Superior temporal gyrus (tissue), 1 donor: ENCODE results near the gene SCAMP2.
"Not testable (repeated sequence)": the region's sequence is repeated elsewhere in the genome, so short reads cannot be mapped to it uniquely, and the experiment has no call there.

Experiments
- DNase-seq: peaks from one replicate; pipeline ENCODE4 v3.0.0-alpha.2; 2016; ENCODE audit errors: extremely low spot score

The SCAMP2 gene, protein sequence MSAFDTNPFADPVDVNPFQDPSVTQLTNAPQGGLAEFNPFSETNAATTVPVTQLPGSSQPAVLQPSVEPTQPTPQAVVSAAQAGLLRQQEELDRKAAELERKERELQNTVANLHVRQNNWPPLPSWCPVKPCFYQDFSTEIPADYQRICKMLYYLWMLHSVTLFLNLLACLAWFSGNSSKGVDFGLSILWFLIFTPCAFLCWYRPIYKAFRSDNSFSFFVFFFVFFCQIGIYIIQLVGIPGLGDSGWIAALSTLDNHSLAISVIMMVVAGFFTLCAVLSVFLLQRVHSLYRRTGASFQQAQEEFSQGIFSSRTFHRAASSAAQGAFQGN

DNA sequence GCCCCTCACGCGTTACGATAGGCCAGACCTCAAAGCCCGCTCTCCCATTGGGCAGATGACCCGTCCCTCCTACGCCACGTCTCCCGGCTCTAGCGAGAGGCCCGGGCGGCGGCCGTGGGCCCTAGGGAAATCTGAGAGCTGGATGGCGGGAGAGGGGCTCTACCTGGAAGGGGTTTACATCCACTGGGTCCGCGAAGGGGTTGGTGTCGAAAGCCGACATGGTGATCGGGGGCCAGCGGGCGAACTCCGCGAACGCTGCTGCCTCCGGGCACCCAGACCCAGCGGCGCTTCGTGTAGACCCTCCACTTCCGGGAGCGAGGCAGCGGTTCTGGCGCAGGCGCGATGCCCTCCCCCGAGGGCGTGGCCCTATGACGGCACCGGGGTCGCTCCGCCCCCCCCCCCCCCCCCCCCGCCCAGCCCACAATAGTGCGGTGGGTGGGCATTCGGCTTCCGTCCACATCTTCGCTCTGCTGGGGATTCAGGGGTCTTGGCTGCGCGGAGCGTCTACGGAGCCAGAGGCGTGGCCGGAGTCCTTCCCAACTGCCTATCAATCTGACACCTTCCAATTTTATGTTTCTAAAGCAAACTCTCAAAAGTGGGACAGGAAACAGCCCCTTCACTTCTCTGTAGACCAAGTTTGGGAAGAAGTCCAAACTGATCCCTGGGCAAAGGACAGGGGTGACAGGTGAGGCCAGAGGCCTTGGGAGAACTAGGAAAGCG, at the start of gene SCAMP2:
TSS of gene SCAMP2 (minus strand) at position 330 of the 720 bp plus-strand sequence. CDS start at position 220, 110 bp downstream.
- peak; percentile 96 for DNase-seq

GRCh38 chr15:74920456-74920855, 47.3 kb upstream of the SCAMP2 start:
- no peak for DNase-seq

GRCh38 chr15:74917676-74918075, 44.5 kb upstream of the SCAMP2 start:
- DNase-seq, result no peak

- not testable (repeated sequence) for DNase-seq
Observed at GRCh38 chr15:74913799-74914198, 40.6 kb upstream of the SCAMP2 start.

GRCh38 chr15:74913041-74913440, 39.9 kb upstream of the SCAMP2 start:
- DNase-seq, result no peak

- DNase-seq, result no peak
Observed at GRCh38 chr15:74908635-74909034, 35.5 kb upstream of the SCAMP2 start.

- DNase-seq, result no peak
Observed at GRCh38 chr15:74907163-74907870, 34.2 kb upstream of the SCAMP2 start.

DNA sequence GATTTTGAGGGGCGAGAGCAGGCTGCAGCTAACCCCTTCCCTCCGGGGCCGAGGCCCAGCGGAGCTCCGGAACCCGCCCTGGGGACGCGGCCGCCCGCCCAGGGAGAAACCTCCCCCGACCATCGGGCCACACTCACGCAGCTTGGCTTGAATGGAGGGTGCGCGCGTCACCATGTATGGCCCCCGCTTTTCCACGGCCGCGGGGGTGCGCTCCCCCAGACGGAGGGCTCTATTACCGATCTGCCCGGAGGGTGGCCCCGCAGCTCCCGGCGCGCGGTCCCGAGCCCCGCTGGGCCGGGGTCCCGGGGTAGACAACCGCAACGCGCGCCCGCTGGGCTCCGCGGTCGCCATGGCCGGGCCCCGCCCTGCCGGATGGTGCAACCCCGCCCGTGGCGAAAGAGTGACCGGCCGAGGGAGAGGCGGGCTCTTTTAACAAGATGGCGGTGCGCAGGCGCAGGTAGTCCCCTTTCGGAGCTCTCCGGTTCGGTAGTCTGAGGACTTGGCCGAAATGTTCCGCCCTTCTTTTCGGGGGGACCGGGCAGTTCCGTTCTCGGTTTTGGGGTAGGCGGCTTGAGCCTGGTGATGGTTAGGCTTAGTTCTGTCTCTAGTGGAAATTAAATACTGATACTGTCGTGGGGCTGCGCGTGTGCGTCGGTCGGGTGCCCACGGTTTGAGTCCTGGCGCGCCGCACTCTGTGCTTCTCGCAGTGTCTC, 33.4 kb upstream of the SCAMP2 start, which contains the start of gene FAM219B:
TSS of gene FAM219B (minus strand) at position 402 of the 713 bp plus-strand sequence. CDS start at position 351, 51 bp downstream.
- peak; percentile 96 for DNase-seq

GRCh38 chr15:74906067-74906449, 32.9 kb upstream of the SCAMP2 start:
- DNase-seq, result peak; percentile 60

DNA sequence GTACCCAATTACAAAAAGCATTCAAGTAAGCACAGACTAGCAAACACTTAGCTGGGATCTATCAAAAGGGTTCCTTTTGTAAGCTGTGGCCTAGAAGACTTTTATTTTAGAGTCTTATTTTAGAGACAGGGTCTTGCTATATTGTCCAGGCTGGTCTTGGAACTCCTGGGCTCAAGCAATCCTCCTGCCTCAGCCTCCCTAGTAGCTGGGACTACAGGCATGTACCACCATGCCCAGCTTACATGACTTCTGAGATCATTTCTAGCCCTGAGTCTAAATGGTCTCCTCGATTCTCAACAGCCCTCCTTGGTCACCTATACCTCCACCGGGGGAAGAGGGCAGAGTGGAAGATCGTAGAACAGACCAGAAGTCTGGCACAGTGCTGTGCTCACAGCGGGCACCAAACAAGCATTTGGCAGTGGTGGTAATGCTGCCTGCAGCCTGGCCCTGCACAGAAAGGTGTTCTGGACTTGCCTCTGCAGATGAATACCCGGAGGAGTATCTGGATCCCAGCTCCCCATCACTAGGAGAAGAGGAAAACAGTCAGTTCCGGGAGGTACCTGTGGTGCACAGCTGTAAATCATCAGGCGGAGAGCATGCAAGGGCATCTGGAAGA, 31.1 kb upstream of the SCAMP2 start:
- no peak for DNase-seq

- DNase-seq, result no peak
Observed at GRCh38 chr15:74903676-74904075, 30.5 kb upstream of the SCAMP2 start.

DNA sequence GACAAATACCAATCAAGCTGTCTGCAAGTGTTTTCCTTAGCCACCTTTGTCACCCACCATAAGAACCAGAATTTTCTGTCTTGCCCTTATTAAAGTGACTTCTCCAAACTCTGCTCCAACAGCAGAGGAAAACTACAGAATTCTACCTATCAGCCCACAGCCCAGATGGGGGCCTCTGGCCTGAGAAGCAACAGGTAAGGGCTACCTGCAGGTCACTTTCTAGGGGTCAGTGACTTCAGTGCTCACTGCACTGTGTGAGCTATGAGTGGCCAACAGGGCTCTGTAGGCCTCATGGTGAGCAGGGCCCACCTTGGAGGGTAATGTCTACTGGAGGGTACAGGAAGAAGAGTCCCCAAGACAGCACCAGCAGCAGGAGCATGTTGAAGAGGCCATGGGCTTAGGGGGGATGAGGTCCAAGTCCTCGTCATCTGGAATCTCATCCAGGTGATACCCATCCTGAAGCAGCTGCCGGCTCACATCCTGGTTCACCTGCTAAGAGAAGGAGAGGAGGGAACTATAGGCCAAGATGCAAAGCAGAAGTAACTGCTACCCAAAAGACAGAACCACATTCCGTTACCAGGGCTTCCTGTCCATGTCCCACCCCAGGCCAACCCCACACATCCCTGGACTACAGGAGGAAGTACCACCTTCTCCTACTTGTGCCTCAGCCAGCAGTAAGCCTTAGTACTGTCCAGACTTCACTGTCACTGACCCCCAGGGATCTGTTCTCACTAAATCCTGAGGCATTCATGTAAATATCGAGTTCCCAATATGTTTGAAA, 29.3 kb upstream of the SCAMP2 start:
- no peak for DNase-seq

DNA sequence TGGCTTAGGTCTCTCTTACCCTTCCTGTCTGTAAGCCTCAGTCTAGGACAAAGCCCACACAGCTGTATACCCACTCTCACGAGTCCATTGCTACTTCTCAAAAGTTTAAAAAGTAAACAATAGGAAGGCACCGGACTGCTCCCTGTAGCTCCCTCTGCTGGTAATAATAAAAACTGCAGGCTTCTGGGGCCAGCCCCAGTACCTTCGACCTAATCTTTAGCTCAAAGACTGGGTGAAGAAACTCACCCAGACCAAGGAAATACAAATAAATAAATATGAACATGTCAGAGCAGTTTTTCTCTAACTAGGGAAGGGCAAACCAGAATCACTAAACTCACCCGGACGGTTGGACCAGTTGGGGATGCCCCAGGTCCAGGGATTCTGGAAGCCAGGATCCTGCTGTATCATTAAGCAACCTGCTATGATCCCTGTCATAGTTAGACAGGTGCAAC, 28.5 kb upstream of the SCAMP2 start:
- DNase-seq, result peak; percentile 84

- DNase-seq, result no peak
Observed at GRCh38 chr15:74897300-74897701, 24.1 kb upstream of the SCAMP2 start.

DNA sequence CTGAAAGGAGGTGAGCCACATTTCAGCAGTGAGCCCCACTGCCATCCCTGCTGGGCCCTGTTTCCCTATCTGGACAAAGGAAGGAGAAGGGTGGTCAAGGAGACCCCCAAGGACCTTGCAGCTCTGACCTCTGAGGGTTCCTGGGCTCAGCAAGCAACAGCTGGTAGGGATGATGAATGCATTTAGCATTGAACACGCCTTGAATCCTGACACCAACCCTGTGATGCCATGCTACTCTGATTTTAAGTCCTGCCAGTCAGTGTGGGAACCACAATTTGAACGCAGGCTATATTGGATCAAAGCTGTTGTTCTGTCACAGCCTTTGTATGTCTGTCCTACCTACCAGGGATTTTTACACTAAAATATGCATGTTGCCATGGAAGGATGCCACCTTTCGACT, 23.2 kb upstream of the SCAMP2 start:
- no peak for DNase-seq

- no peak for DNase-seq
Observed at GRCh38 chr15:74895830-74896229, 22.7 kb upstream of the SCAMP2 start.

- not testable (repeated sequence) for DNase-seq
Observed at GRCh38 chr15:74894383-74894782, 21.2 kb upstream of the SCAMP2 start.

DNA sequence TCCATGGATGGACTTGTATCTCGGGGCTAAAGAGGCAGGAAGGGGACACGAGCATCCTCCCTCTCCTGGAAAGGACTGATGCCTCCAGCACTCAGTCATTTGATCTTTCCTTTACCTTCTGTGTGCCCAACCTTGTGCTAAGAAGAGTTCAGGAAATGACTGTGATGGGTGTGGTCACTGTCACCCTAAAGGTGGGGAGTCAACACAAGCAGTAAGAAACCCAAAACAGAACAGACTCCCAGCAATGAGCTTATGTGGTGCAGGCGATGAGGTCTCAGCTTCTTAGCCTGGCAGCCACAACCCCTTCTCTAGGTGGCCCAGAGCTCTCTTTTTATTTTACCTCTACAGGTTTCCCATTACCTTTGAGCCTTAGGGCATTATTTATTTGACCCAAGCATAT, 20.5 kb upstream of the SCAMP2 start:
- DNase-seq, result no peak

GRCh38 chr15:74892931-74893330, 19.8 kb upstream of the SCAMP2 start:
- no peak for DNase-seq

- DNase-seq, result no peak
Observed at GRCh38 chr15:74892313-74892712, 19.1 kb upstream of the SCAMP2 start.
